ENCODE measurements around the gene TMEM19.

GRCh38 chr12:71737197-71737596 lies 51.3 kb downstream of the TMEM19 start:
- TF ChIP-seq CTCF (IDR thresholded peaks at IDR 0.05; ENCODE audit: low read depth, low read length, poor library complexity, severe bottlenecking) = no peak
- no peak for TF ChIP-seq EZH2phosphoT487 (IDR thresholded peaks at IDR 0.05; ENCODE audit: borderline replicate concordance, low read length)
